Calu3 (cell line): Measurements from ENCODE around the gene TMEM116. TPM values are rescaled to one million over a fixed set of nuclear protein-coding genes. Genes with fewer than 3 reads are reported as not detected.

Experiments used
- BruUV-seq: library from RNA; stranded (reverse); fragments of 400-500 nt; replicated peaks from 2 replicates; lab custom pipeline; 2021; lab: Mats Ljungman, UMichigan
- CTCF ChIA-PET: fragments of 300-600 bp; sonication (Branson Sonifier 250); formaldehyde crosslinking; loops from one replicate; lab custom pipeline; 2022; ENCODE audit warnings: antibody characterized with exemption; lab: Charles Lee
- DNase-seq: peaks from one replicate; pipeline ENCODE4 v3.0.0; 2022
- H3K27ac Mint-ChIP-seq: one replicate; pipeline ENCODE4 v1.8.0; 2022; ENCODE audit warnings: mixed read lengths; ENCODE audit not compliant: unreplicated experiment
- H3K27me3 Mint-ChIP-seq: one replicate; pipeline ENCODE4 v1.8.0; 2022; ENCODE audit warnings: mixed read lengths; ENCODE audit not compliant: unreplicated experiment
- H3K36me3 Mint-ChIP-seq: one replicate; pipeline ENCODE4 v1.8.0; 2022; ENCODE audit warnings: mild to moderate bottlenecking, moderate library complexity, mixed read lengths; ENCODE audit not compliant: insufficient read depth, unreplicated experiment
- H3K4me1 Mint-ChIP-seq: one replicate; pipeline ENCODE4 v1.8.0; 2022; ENCODE audit warnings: mild to moderate bottlenecking, low read depth, mixed read lengths; ENCODE audit not compliant: unreplicated experiment
- H3K4me3 Mint-ChIP-seq: one replicate; pipeline ENCODE4 v1.8.0; 2022; ENCODE audit warnings: mild to moderate bottlenecking, low read depth, moderate library complexity, mixed read lengths; ENCODE audit not compliant: unreplicated experiment
- H3K9me3 Mint-ChIP-seq: one replicate; pipeline ENCODE4 v1.8.0; 2022; ENCODE audit warnings: low read depth, mixed read lengths; ENCODE audit not compliant: unreplicated experiment
- CTCF ChIP-seq: fragments of 200-600 bp; IDR thresholded peaks from one replicate; pipeline ENCODE4 v1.8.0; 2022; ENCODE audit warnings: antibody characterized with exemption; ENCODE audit not compliant: unreplicated experiment
- intact Hi-C: fragments of 100-400 bp; cut with micrococcal nuclease; formaldehyde crosslinking; loops from one replicate; pipeline ENCODE4 v1.10.0; 2022; ENCODE audit not compliant: unreplicated experiment
- total RNA-seq: library from RNA; stranded (reverse); gene quantifications from 2 replicates; pipeline ENCODE4 v1.2.3, GENCODE V29; 2022

TMEM116 gene
- total RNA-seq, 1 experiment from 2014 or later: 13.0 TPM

GRCh38 chr12:111984820-111985219 is 28.1 kb downstream of the TMEM116 start:
- CTCF ChIA-PET: no interaction called here
- Mint-ChIP-seq H3K4me1 (peaks cover 9% of the 10 kb centered on the region), H3K9me3 (no peaks in the 10 kb centered on the region), H3K27me3 (no peaks in the 10 kb centered on the region), H3K27ac (no peak overlapping the region), H3K4me3 (no peak overlapping the region), H3K36me3 (no peaks in the 10 kb centered on the region)
- no peak for TF ChIP-seq CTCF
- no peak for DNase-seq
- intact Hi-C loops: no loop called here
- no TSS peak for BruUV-seq

- no peak overlapping the region for H3K27ac Mint-ChIP-seq
- no peak overlapping the region for H3K4me3 Mint-ChIP-seq
- peaks cover 9% of the 10 kb centered on the region for H3K4me1 Mint-ChIP-seq
- no peak for DNase-seq
- H3K9me3 Mint-ChIP-seq: no peaks in the 10 kb centered on the region
- no peaks in the 10 kb centered on the region for H3K36me3 Mint-ChIP-seq
- no peak for TF ChIP-seq CTCF
- CTCF ChIA-PET: no interaction called here
- intact Hi-C loops: no loop called here
- no TSS peak for BruUV-seq
- no peaks in the 10 kb centered on the region for H3K27me3 Mint-ChIP-seq
These were observed 31.0 kb downstream of the TMEM116 start for GRCh38 chr12:111981987-111982386.

- no TSS peak for BruUV-seq
- intact Hi-C loops: no loop called here
- Mint-ChIP-seq H3K9me3 (no peaks in the 10 kb centered on the region), H3K4me3 (no peak overlapping the region), H3K36me3 (no peaks in the 10 kb centered on the region), H3K27ac (no peak overlapping the region), H3K27me3 (no peaks in the 10 kb centered on the region), H3K4me1 (peaks cover 9% of the 10 kb centered on the region)
- DNase-seq: no peak
- TF ChIP-seq CTCF: no peak
- CTCF ChIA-PET: interaction anchor here (0.5 to 0.7 kb wide), 3 partner anchors 36 to 801 kb away, joined by 3 to 5 read pairs (median 4); no protein-coding TSS in a partner anchor
These were observed 32.4 kb downstream of the TMEM116 start for GRCh38 chr12:111980598-111980997.

GRCh38 chr12:111978545-111978944 is 34.4 kb downstream of the TMEM116 start:
- TF ChIP-seq CTCF: no peak
- CTCF ChIA-PET: no interaction called here
- no TSS peak for BruUV-seq
- intact Hi-C loops: no loop called here
- Mint-ChIP-seq H3K4me1 (peaks cover 9% of the 10 kb centered on the region), H3K36me3 (no peaks in the 10 kb centered on the region), H3K27ac (no peak overlapping the region), H3K27me3 (no peaks in the 10 kb centered on the region), H3K9me3 (no peaks in the 10 kb centered on the region), H3K4me3 (no peak overlapping the region)
- no peak for DNase-seq
